Stimulated activated CD4-positive, alpha-beta T cell treated with anti-CD3 and anti-CD28 coated beads, TNF-alpha, amount 100 ng/mL, for 24 hours (primary cell): ENCODE data around the gene PFKFB2.

Source experiments
- DNase-seq, 3 experiments: peaks; one replicate each; pipeline ENCODE4 v3.0.0-alpha.2; 2020; ENCODE audit warnings: low read depth in 3 of 3

The PFKFB2 gene

DNA sequence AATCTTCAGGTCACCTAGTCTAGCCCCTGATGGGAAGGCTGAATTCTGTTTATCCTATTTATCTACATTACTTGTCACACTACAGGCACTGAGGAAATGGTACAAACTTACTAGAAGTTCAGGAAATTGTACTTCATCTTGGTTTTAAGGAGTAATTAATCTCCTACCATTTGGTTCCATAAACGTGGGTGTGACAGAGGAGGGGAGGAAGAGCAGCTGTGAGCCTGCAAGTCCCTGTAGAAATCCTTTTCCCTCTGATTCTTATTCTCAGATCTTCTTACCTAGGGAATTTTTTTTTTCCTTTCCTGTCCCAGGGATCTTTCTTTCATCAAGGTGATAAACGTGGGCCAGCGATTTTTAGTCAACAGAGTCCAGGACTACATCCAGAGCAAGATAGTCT is 14.1 kb downstream of the PFKFB2 start:
- no peak for DNase-seq

GRCh38 chr1:207067665-207068064 is 14.6 kb downstream of the PFKFB2 start:
- DNase-seq, result no peak

GRCh38 chr1:207069061-207069460 is 16.0 kb downstream of the PFKFB2 start:
- no peak for DNase-seq

DNA sequence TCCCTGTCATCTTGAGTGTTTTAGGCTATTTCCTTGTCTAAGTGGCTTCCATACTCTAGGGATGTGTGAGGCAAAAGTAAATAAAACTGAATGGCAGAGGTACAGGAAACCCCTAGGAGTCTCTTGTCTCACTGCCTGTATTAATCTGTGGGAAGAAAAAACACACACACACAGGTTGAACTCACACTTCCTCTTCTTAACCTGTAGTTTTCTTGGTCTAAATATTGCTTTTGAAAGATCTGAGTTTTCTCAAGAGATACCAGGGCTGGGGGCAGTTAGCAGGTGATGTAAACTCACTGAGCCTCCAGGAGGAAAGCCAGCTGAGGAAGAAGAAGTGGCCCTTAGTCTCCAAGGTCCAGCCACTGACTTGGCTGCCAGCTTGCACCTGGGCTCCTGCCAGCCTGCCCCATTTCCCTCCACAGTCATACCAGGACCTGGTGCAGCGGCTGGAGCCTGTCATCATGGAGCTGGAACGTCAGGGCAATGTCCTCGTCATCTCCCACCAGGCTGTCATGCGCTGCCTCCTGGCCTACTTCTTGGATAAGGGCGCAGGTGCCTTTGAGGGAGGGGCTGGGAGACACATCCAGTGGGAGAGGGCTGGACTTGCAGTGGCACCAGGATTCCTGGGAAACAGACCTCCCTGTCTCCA is 16.9 kb downstream of the PFKFB2 start:
- no peak for DNase-seq

- DNase-seq, result no peak
Observed at GRCh38 chr1:207070811-207071210, 17.7 kb downstream of the PFKFB2 start.

DNA sequence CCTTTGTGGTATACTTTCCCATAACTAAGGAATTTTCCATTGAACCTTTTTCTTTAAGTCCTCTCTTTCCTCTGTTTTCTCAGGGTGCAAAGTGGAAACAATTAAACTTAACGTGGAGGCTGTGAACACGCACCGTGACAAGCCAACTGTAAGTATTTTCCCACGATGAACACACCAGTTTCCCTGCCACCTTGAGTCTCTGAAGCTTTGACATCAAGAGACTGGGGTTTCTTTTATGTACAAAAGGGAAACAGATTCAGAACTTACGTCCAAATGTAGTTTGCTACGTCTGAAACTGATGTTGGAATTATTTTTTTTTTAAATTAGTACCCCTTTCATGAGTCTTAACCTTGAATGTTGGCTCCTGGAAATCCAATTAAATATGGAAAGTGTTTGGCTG is 18.4 kb downstream of the PFKFB2 start:
- no peak for DNase-seq

DNA sequence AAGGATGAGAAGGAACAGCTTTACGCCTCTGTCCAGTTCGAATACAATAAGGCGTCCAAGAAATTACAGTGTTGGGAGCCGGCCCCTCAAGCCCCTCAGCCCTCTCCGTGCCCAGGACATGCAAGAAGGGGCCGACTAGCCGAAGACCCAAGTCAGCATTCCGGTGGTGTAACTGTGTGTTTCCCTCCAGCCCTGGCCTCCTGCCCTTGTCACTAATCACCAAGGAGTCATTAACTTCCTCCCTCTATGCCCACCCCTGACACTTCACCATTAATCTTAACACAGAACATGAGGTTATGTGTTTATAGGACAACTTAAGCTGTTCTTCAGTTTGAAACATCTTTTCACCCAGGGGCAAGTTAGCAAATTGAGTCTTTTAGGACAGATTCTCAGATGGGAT is 19.2 kb downstream of the PFKFB2 start:
- no peak for DNase-seq

DNA sequence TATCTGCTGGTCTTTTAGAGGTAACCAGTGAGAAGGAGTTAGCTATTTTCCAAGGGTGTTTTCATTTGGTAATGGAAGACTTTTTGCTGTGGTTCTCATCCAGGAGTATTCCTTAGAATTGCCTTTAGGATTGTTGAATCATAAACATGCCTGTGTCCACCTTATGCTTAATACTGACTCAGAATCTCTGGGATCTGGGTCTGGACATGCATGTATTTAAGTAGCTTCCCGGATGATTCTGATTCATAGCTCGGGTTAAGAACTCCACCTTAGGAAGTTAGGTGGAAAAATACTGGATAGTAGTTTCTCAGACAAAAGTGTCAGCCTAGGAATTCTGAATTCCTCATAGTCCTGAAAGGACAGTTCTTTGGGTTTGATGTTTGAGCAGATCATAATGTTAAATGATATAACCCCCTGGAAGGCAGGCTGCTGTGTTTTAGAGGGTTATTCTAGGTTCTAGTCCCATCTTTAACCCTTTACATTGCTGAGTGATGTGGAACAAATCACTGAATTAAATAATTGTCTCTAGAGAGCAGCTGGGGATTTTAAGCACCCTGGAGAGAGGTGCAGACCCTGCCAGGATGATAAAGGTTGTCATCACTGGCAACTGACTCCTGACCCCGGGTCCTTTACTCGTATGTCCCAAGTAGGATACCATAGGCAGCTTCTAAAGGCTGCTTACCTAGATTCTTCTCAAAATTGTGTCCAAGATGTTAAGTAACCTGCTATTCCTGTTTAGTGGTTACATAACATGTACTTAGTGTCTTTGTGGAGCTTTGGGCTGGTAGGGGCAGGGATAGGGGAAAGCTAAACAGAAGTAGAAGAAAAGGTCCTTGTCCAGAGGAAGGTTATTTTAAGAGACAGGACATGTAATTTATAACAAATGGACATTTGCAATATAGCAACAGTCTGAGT is 21.1 kb downstream of the PFKFB2 start:
- no peak for DNase-seq

DNA sequence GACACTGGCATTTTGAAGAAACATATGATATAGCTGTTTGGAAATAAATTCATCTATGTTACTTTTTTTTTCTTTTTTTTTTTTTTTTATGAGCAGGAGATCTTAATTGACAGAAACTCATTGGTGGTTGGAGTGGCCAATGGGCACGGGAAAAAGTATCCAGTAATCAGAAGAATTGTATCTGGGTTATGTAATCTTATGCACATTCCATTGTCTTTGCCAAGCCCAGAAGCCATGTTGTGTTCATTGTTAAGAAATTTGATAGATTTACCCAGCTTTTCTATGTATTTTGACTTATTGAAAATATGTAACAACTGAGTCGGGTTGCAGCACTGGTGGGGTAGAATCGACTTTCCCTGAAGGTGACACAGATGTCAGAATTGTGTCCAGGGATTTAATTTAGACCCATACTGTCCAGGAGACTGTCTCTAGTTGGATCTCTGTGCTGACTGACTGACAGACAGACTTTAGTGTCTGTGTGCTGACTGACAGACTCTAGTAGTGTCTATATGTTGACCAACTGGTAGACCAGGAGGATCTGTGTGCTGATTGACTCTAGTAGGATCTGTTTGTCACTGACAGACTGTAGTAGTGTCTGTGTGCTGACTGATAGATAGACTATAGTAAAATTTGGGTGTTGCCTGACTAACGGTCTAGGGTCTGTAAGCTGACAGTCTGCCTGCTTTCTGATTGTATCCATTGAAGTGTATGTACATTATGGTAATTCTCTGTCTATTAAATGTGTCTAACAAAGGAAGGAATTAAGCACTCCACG is 23.3 kb downstream of the PFKFB2 start:
- DNase-seq, result no peak

DNA sequence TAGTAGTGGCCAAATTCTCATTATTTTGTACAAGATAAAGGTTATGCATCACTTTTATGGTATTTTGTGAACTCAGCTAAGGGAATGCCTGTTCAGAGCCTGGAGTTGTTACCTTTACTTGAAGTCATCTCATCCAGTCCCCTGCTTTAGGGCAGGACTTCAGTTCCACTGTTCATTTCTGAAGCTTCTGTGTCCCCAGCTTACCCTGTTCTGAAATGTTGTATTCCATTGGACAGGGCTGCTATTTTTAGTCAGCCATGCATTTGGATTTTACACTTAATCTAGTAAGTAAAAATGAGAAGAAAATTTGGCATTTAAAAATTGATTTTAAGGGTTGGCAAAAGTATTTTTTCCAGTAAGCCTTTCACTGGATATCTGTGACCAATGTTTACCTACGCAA is 23.9 kb downstream of the PFKFB2 start:
- no peak for DNase-seq

DNA sequence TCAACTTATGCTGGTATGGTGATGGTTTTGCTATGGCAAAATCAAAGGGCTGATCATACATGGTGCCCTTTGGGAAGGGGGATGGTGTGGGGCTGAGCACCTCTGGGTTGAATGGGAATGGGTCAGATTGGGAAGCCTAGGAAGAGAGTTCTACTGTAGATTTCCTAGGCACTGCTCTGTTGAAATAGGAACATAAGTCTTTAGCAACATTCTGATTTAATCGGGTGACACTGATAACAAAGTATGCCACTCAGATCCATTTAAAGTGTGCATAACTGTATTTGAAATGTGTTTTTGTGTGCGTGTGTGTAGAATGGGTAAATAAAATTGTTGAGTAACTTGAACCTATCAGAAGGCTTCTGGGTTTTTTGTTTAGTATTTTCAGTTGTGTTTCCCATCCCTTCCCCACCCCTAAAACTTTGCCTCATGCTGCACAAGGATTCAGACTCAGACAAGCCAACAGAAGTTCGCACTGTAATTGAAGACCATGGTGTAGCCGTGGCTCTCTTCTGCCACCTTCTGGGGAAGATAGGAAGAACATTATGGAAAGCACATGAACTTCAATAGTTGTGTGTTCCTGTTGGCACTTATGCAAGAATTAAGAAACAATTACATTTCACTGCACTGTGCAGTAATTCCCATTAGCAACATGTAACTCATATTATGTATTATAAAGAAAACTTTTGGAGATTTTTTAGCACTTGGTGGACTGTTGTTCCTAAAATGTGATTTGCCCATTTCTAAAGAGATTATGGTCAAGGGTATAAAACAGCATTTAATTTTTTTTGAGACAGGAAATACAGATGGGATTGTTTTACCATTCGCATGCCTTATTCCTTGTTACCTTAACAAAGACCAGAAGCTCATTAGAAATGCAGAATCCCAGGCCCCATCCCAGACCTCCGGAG is 24.6 kb downstream of the PFKFB2 start:
- peak; percentile 25 to 60 (median 35) for DNase-seq

DNA sequence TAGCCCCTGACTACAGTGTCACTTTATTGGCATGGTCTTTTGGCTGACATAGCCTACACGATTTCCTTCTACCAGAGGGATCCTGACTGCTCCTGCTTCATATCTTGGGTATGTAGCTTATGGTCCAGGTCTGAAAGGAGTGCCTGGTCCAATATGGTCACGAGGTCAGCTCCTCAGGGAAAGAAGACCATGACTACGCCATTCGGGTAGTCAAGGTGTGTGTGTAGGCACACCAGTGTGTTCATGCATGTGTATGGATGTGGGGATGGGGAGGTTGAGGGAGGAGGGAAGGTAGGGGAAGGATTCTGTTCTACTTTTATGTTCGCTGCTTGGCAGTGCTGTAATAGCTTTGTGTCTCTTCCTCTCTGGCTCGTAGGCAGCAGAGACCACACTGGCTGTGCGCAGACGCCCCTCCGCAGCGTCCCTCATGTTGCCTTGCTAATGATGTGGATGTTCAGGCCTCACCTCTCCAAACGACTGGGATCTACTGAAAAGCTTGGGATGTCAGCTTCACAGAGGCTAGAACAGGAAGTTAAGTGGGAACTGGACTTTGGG is 25.6 kb downstream of the PFKFB2 start:
- no peak for DNase-seq

- no peak for DNase-seq
Observed at GRCh38 chr1:207079706-207080241, 26.7 kb downstream of the PFKFB2 start.

GRCh38 chr1:207081088-207081487 is 28.0 kb downstream of the PFKFB2 start:
- DNase-seq, result no peak

DNA sequence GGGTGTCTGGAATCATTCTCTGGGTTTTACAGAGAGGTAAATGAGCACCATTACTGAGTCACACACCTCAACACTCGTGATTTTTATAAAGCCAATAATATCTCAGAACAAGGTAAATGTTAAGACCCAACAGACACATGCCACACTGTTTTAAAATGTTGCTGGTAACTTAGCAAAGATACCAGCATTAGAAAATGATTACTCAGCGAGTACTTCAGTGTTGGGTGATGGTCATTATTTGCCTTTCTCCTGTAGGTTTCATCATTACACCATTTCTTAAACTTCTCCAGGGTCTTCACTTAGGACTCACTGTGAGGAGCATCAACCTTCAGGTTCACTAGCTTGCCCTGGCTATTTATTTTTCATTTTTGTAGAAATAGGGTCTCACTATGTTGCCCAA is 28.7 kb downstream of the PFKFB2 start:
- no peak for DNase-seq

- no peak for DNase-seq
Observed at GRCh38 chr1:207084232-207084631, 31.2 kb downstream of the PFKFB2 start.

- peak; percentile 16 to 37 (median 20) for DNase-seq
Observed at GRCh38 chr1:207084701-207085180, 31.7 kb downstream of the PFKFB2 start.

DNA sequence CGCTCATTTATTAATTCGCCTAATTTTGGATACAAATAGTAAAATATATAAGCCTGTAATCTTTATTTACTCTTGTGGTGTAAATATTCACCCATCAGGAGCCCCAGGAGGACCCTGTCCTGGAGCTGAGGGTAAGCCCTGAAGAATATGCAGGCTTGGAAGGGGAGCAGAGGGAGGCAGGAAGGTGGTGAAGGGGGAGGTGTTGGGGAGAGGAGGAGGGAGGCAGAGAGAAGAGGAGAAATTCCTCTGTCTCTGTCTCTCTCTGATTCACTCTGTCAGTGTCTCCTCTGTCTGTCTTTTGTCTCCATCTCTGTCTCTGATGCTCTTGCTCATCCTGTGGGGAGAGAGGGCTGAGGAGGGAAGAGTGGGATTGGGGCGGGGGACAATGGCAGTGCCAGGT is 32.8 kb downstream of the PFKFB2 start:
- no peak for DNase-seq

GRCh38 chr1:207088161-207088560 is 35.1 kb downstream of the PFKFB2 start:
- DNase-seq, result no peak
